Activated naive CD4-positive, alpha-beta T cell treated with anti-CD3 and anti-CD28 coated beads for 36 hours (primary cell): ENCODE results near the gene SMIM5. TPM values are rescaled to one million over a fixed set of nuclear protein-coding genes. Genes with fewer than 3 reads are reported as not detected.
A peak's percentile ranks its signal among the peaks of the same experiment; 100 is the strongest.

Source experiments
- CTCF ChIA-PET: fragments of 350-600 bp; sonication (Branson Sonifier 250); formaldehyde crosslinking; loops from one replicate; lab custom pipeline; 2021; ENCODE audit warnings: antibody characterized with exemption; lab: Charles Lee
- DNase-seq: peaks from one replicate; pipeline ENCODE4 v3.0.0-alpha.2; 2020
- H3K27ac Mint-ChIP-seq: one replicate; pipeline ENCODE4 v1.8.0; 2021; ENCODE audit warnings: mild to moderate bottlenecking, mixed read lengths
- H3K27me3 Mint-ChIP-seq: one replicate; pipeline ENCODE4 v1.8.0; 2021; ENCODE audit warnings: low read depth, mixed read lengths
- H3K36me3 Mint-ChIP-seq: one replicate; pipeline ENCODE4 v1.8.0; 2021; ENCODE audit warnings: low read depth, mixed read lengths
- H3K4me1 Mint-ChIP-seq: one replicate; pipeline ENCODE4 v1.8.0; 2021; ENCODE audit warnings: low read depth, mixed read lengths
- H3K4me3 Mint-ChIP-seq: one replicate; pipeline ENCODE4 v1.8.0; 2021; ENCODE audit warnings: mild to moderate bottlenecking, moderate library complexity, mixed read lengths
- H3K9me3 Mint-ChIP-seq: one replicate; pipeline ENCODE4 v1.8.0; 2021; ENCODE audit warnings: mixed read lengths
- intact Hi-C: fragments of 100-400 bp; cut with micrococcal nuclease; formaldehyde crosslinking; loops from one replicate; pipeline ENCODE4 v1.15.1; 2023
- total RNA-seq, 2 experiments: library from RNA; stranded (reverse); gene quantifications; one replicate each; pipeline ENCODE4 v1.2.3, GENCODE V29; 2021

SMIM5 gene
- total RNA-seq, 2 experiments from 2014 or later, result not detected

DNA sequence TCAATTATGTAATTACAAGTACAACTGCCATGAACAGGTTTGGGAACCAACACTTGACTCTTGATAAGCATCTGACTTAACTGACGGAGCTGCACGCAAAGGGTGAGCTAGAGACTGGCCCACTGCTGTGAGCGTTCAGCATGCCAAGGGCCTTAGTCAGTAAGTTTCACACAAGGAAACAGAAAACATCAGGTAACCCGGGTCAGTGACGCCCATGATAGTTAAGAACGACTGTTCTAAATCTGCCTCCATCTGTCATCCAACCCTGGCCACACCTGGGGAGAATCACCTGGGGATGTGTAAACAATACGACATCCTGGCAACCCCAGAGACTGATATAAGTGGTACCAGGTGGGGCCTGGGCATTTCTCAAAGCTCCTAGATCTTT is 12.3 kb downstream of the SMIM5 start:
- CTCF ChIA-PET, result interaction anchor here (0.7 to 3.9 kb wide), 4 partner anchors 12 to 108 kb away, joined by 3 to 10 read pairs (median 6); partner anchors contain the start of gene SMIM5
- no peak for DNase-seq
- Mint-ChIP-seq H3K9me3 (no peaks in the 10 kb centered on the region), H3K4me3 (no peak overlapping the region), H3K4me1 (peaks cover 4% of the 10 kb centered on the region), H3K27me3 (no peaks in the 10 kb centered on the region), H3K36me3 (peaks cover 9% of the 10 kb centered on the region), H3K27ac (peak overlapping the region; percentile 46)
- intact Hi-C loops, result no loop called here

GRCh38 chr17:75645889-75646637 is 12.8 kb downstream of the SMIM5 start:
- Mint-ChIP-seq H3K27me3 (no peaks in the 10 kb centered on the region), H3K9me3 (no peaks in the 10 kb centered on the region), H3K4me3 (no peak overlapping the region), H3K36me3 (peaks cover 13% of the 10 kb centered on the region), H3K27ac (no peak overlapping the region), H3K4me1 (peaks cover 4% of the 10 kb centered on the region)
- no peak for DNase-seq
- CTCF ChIA-PET, result interaction anchor here (0.6 to 3.9 kb wide), 7 partner anchors 12 to 473 kb away, joined by 3 to 10 read pairs (median 3); partner anchors contain the start of gene SMIM5
- intact Hi-C loops, result no loop called here

DNA sequence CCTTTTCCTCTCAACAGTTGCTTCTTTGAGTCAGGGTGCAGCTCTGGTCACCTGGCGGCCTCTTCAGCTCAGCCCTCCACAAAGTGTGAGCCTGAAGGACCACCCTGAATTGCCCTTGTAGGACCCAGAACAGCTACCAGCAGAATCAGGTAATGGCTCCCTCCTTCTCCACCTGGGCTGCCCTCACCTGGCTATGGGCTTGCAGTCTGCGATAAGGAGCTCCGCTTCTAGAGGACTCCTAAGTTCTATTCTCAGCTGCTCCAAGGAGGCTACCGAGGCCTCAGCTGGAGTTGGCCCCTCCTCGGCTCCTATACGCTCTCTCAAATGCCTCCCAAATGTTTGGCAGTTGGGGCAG is 13.4 kb downstream of the SMIM5 start:
- CTCF ChIA-PET, result interaction anchor here (0.6 to 3.9 kb wide), 5 partner anchors 14 to 473 kb away, joined by 3 to 10 read pairs (median 3); no protein-coding TSS in a partner anchor
- intact Hi-C loops, result no loop called here
- peaks cover 4% of the 10 kb centered on the region for H3K4me1 Mint-ChIP-seq
- peaks cover 14% of the 10 kb centered on the region for H3K36me3 Mint-ChIP-seq
- H3K4me3 Mint-ChIP-seq, result no peak overlapping the region
- H3K27ac Mint-ChIP-seq, result no peak overlapping the region
- H3K9me3 Mint-ChIP-seq, result no peaks in the 10 kb centered on the region
- H3K27me3 Mint-ChIP-seq, result no peaks in the 10 kb centered on the region
- no peak for DNase-seq

GRCh38 chr17:75647061-75647460 is 13.8 kb downstream of the SMIM5 start:
- no peak for DNase-seq

DNA sequence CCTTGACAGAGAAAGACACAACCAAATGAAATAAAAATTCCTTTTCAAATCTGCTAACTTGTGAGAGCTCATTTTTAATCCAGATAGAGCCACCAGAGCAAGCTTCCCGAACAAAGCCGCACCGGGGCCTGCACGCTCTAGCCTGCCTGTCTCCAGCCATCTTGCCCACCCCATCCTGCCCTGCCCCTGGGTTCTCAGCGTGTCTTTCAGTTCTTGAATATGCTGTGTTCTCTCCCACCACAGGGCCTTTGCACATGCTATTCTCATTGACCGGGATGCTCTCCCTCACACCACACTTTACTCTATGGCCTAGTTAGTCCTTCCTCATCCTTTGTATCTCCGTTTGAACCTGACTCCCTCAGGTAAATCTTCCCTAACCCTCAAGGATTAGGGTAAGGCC is 14.7 kb downstream of the SMIM5 start:
- CTCF ChIA-PET, result interaction anchor here (1.0 kb wide), 1 partner anchor 101 kb away, joined by 4 read pairs; no protein-coding TSS in a partner anchor
- Mint-ChIP-seq H3K27ac (no peak overlapping the region), H3K4me1 (peaks cover 4% of the 10 kb centered on the region), H3K36me3 (peaks cover 16% of the 10 kb centered on the region), H3K27me3 (no peaks in the 10 kb centered on the region), H3K4me3 (no peak overlapping the region), H3K9me3 (no peaks in the 10 kb centered on the region)
- intact Hi-C loops, result no loop called here
- DNase-seq, result no peak

More at GRCh38 chr17:75647061-75647460, 13.8 kb downstream of the SMIM5 start:
- no peak overlapping the region for H3K27ac Mint-ChIP-seq
- intact Hi-C loops, result no loop called here
- no peaks in the 10 kb centered on the region for H3K9me3 Mint-ChIP-seq
- no peaks in the 10 kb centered on the region for H3K27me3 Mint-ChIP-seq
- peaks cover 4% of the 10 kb centered on the region for H3K4me1 Mint-ChIP-seq
- no peak overlapping the region for H3K4me3 Mint-ChIP-seq
- CTCF ChIA-PET, result interaction anchor here (0.9 to 3.9 kb wide), 2 partner anchors 15 to 101 kb away, joined by 4 to 10 read pairs; no protein-coding TSS in a partner anchor
- H3K36me3 Mint-ChIP-seq, result peaks cover 14% of the 10 kb centered on the region

- DNase-seq, result no peak
- no peak overlapping the region for H3K27ac Mint-ChIP-seq
- peaks cover 4% of the 10 kb centered on the region for H3K4me1 Mint-ChIP-seq
- H3K27me3 Mint-ChIP-seq, result no peaks in the 10 kb centered on the region
- intact Hi-C loops, result no loop called here
- peaks cover 18% of the 10 kb centered on the region for H3K36me3 Mint-ChIP-seq
- H3K9me3 Mint-ChIP-seq, result no peaks in the 10 kb centered on the region
- no peak overlapping the region for H3K4me3 Mint-ChIP-seq
- CTCF ChIA-PET, result interaction anchor here (0.9 to 5.6 kb wide), 2 partner anchors 12 to 16 kb away, joined by 3 to 38 read pairs; partner anchors contain the start of gene SMIM5
These were observed 16.5 kb downstream of the SMIM5 start for GRCh38 chr17:75649687-75650086.

- H3K4me3 Mint-ChIP-seq, result no peak overlapping the region
- H3K27ac Mint-ChIP-seq, result no peak overlapping the region
- intact Hi-C loops, result no loop called here
- peaks cover 18% of the 10 kb centered on the region for H3K36me3 Mint-ChIP-seq
- no peaks in the 10 kb centered on the region for H3K27me3 Mint-ChIP-seq
- no peak for DNase-seq
- CTCF ChIA-PET, result interaction anchor here (5.6 kb wide), 1 partner anchor 18 kb away, joined by 38 read pairs; the partner anchor contains the start of gene SMIM5
- H3K4me1 Mint-ChIP-seq, result peaks cover 4% of the 10 kb centered on the region
- H3K9me3 Mint-ChIP-seq, result no peaks in the 10 kb centered on the region
These were observed 17.6 kb downstream of the SMIM5 start for GRCh38 chr17:75650874-75651273.

DNA sequence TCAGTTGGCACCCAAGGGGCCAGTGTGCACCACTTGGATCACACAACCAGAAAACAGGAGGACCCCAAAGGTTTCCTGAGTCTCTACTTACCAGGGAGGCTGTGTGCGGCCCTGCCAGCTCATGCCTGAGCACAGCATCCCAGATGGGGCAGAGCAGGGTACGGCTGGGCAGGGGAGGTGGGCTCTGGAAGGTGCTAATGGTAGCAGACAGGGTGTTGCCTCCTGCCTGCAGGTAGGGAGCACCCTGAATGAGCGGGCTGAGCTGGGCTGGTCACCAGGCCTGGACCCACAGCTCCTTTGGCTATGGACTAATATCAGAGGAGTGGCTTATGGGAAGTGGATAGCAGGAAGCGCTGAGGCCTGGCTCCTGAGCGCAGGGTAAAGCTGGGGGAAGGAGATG is 19.1 kb downstream of the SMIM5 start:
- Mint-ChIP-seq H3K27ac (no peak overlapping the region), H3K36me3 (peaks cover 22% of the 10 kb centered on the region), H3K4me3 (no peak overlapping the region), H3K4me1 (no peaks in the 10 kb centered on the region), H3K9me3 (no peaks in the 10 kb centered on the region), H3K27me3 (no peaks in the 10 kb centered on the region)
- intact Hi-C loops, result no loop called here
- CTCF ChIA-PET, result interaction anchor here (0.5 to 5.6 kb wide), 7 partner anchors 11 to 567 kb away, joined by 3 to 38 read pairs (median 3); partner anchors contain the start of gene SMIM5
- no peak for DNase-seq

GRCh38 chr17:75652934-75653549 is 19.8 kb downstream of the SMIM5 start:
- Mint-ChIP-seq H3K4me3 (no peak overlapping the region), H3K36me3 (peaks cover 24% of the 10 kb centered on the region), H3K27me3 (no peaks in the 10 kb centered on the region), H3K4me1 (no peaks in the 10 kb centered on the region), H3K27ac (no peak overlapping the region), H3K9me3 (no peaks in the 10 kb centered on the region)
- DNase-seq, result peak; percentile 26
- intact Hi-C loops, result no loop called here
- CTCF ChIA-PET, result interaction anchor here (0.5 to 5.6 kb wide), 8 partner anchors 12 to 568 kb away, joined by 3 to 38 read pairs (median 3); partner anchors contain the start of gene SMIM5

- CTCF ChIA-PET, result interaction anchor here (0.9 to 5.6 kb wide), 5 partner anchors 21 to 223 kb away, joined by 3 to 38 read pairs (median 7); partner anchors contain the start of gene SMIM5
- no peak for DNase-seq
- no peak overlapping the region for H3K27ac Mint-ChIP-seq
- H3K9me3 Mint-ChIP-seq, result no peaks in the 10 kb centered on the region
- peaks cover 21% of the 10 kb centered on the region for H3K36me3 Mint-ChIP-seq
- H3K4me1 Mint-ChIP-seq, result no peaks in the 10 kb centered on the region
- intact Hi-C loops, result no loop called here
- H3K4me3 Mint-ChIP-seq, result no peak overlapping the region
- no peaks in the 10 kb centered on the region for H3K27me3 Mint-ChIP-seq
These were observed 20.9 kb downstream of the SMIM5 start for GRCh38 chr17:75654176-75654575.

DNA sequence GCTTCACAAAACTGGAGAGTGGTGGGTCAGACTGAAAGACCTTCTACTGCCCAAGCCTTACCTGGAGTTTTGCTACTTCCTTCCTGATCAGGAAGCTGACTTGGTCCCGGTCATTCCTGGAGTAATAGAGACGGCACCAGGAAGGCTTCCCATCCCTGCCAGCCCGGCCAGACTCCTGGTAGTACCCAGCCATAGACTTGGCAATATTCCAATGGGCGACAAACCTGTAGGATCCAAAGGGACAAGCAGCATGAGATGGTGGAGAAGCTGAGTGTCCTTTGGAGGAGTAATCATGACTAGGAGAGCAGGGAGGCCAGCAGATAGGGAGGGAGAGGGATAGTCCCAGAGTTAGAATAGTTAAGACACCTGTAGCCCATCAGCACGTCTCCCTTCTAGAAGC is 25.0 kb downstream of the SMIM5 start:
- Mint-ChIP-seq H3K27ac (no peak overlapping the region), H3K4me1 (no peaks in the 10 kb centered on the region), H3K36me3 (peaks cover 21% of the 10 kb centered on the region), H3K9me3 (no peaks in the 10 kb centered on the region), H3K27me3 (no peaks in the 10 kb centered on the region), H3K4me3 (no peak overlapping the region)
- CTCF ChIA-PET, result interaction anchor here (1.0 to 4.0 kb wide), 6 partner anchors 8 to 796 kb away, joined by 3 to 20 read pairs (median 4); partner anchors contain the start of genes RECQL5 and SMIM5
- intact Hi-C loops, result no loop called here
- no peak for DNase-seq

- CTCF ChIA-PET, result interaction anchor here (1.2 to 1.3 kb wide), 2 partner anchors 11 to 86 kb away, joined by 3 to 4 read pairs; no protein-coding TSS in a partner anchor
- intact Hi-C loops, result loop anchor here (10.0 kb wide), 1 partner anchor 787 kb away; the partner anchor contains the start of gene FDXR
- H3K27me3 Mint-ChIP-seq, result no peaks in the 10 kb centered on the region
- no peak overlapping the region for H3K4me3 Mint-ChIP-seq
- H3K4me1 Mint-ChIP-seq, result peaks cover 11% of the 10 kb centered on the region
- no peak for DNase-seq
- no peak overlapping the region for H3K27ac Mint-ChIP-seq
- H3K36me3 Mint-ChIP-seq, result peaks cover 21% of the 10 kb centered on the region
- H3K9me3 Mint-ChIP-seq, result no peaks in the 10 kb centered on the region
These were observed 28.3 kb downstream of the SMIM5 start for GRCh38 chr17:75661531-75661930.
